HFF-Myc (cell line): ENCODE measurements around the gene ANXA3.
A peak's percentile ranks its signal among the peaks of the same experiment; 100 is the strongest.
"Not testable (repeated sequence)": the region's sequence is repeated elsewhere in the genome, so short reads cannot be mapped to it uniquely, and the experiment has no call there.

Source experiments
- DNase-seq: peaks from one replicate; pipeline ENCODE4 v3.0.0-alpha.2; 2011; ENCODE audit warnings: low read depth; ENCODE audit errors: extremely low read depth
- H3K4me3 ChIP-seq: replicated peaks from 2 replicates; pipeline ENCODE4 v1.5.1; 2011; ENCODE audit warnings: low read depth, mild to moderate bottlenecking, control low read depth, low read length
- CTCF ChIP-seq: IDR thresholded peaks from 2 replicates; pipeline ENCODE4 v1.5.1; 2012; ENCODE audit warnings: mild to moderate bottlenecking, low read depth, low read length, control low read depth; ENCODE audit errors: missing control alignments

Gene ANXA3, protein sequence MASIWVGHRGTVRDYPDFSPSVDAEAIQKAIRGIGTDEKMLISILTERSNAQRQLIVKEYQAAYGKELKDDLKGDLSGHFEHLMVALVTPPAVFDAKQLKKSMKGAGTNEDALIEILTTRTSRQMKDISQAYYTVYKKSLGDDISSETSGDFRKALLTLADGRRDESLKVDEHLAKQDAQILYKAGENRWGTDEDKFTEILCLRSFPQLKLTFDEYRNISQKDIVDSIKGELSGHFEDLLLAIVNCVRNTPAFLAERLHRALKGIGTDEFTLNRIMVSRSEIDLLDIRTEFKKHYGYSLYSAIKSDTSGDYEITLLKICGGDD

DNA sequence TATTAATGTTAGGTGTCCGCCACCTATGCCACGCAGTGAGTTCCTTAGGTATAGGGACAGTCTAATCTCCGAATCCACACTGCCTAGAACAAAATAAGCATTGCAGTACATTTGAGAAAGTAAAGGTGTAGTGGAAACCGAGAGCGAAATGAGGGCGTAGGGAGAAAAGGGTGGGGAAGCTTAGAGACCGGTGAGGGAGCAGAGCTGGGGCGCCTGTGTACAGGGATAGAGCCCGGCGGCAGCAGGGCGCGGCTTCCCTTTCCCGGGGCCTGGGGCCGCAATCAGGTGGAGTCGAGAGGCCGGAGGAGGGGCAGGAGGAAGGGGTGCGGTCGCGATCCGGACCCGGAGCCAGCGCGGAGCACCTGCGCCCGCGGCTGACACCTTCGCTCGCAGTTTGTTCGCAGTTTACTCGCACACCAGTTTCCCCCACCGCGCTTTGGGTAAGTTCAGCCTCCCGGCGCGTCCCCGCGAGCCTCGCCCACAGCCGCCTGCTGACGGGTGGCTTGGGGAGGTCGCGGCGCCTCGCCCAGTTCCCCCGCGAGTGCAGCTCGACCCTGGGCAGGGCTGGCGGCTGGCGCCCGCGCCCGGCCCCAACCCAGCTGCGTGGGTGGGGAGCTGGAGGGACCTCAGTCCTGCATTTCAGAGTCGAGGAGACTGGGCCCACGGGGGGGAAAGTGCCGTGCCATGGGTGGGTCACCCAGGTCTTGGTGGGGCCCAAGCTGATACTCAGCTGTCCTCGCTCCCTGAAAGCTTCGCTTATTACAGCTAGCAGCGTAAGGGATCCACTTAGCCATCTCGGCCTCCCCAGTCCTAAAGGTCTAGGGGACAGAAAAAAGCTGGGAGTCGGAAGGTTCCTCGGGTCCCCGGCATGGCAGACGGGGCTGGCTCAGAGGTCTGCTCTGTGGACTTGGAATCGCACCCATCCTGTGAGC lies at the start of gene ANXA3:
Gene ANXA3 (plus strand): TSS at position 351 of the 932 bp plus-strand sequence. CDS start 2,704 bp downstream, outside the sequence.
- no peak for DNase-seq
- no peak for TF ChIP-seq CTCF
- peak within 1 kb of the TSS; percentile 45 for H3K4me3 ChIP-seq

DNA sequence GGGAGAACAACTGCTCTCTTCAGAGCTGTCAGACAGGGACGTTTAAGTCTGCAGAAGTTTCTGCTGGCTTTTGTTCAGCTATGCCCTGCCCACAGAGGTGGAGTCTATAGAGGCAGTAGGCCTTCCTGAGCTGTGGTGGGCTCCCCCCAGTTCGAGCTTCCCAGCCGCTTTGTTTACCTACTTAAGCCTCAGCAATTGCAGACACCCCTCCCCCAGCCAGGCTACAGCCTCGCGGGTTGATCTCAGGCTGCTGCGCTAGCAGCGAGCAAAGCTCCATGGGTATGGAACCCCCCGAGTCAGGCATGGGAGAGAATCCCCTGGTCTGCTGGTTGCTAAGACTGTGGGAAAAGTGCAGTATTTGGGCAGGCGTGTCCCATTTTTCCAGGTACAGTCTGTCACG lies 45.3 kb upstream of the ANXA3 start:
- DNase-seq, H3K4me3 ChIP-seq: not testable (repeated sequence)

DNA sequence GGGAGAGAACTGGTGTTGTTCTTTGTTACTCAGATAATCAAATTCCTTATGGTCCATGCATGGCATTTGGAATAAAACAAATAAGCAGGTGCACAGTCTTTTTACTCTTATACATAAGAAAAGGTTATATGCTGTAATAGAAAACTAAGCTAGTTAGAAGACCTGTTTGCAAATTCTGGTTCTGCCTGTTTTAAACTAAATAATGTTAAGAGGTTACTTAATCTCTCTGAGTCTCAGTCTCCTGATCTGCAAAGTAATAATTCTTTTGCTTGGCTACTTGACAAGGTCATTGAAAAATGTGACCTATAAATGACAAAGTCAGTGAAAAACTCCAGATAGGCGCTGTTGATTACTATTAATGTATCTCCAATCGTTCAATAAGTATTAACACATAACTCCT lies 42.5 kb upstream of the ANXA3 start:
- H3K4me3 ChIP-seq: no peak overlapping the region
- no peak for TF ChIP-seq CTCF
- no peak for DNase-seq

DNA sequence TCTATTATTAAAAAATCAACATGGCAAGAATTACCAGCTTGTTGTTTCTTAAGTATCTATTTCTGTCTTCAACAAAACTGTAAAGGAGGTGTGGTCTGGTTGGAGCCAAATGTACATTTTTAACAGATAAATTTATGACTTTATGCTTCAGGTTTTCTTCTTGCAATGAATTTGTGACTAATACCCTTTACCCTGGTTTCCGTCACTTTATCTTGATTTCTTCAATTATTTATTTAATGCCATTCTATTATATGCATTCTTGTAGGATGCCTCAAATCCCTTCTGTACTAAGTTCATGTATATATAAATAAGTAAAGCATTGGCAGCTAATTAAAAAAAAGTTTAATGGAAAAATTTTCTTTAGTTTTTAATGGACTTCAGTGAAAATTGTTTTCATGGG lies 41.5 kb upstream of the ANXA3 start:
- TF ChIP-seq CTCF: no peak
- DNase-seq: no peak
- H3K4me3 ChIP-seq: no peak overlapping the region

DNA sequence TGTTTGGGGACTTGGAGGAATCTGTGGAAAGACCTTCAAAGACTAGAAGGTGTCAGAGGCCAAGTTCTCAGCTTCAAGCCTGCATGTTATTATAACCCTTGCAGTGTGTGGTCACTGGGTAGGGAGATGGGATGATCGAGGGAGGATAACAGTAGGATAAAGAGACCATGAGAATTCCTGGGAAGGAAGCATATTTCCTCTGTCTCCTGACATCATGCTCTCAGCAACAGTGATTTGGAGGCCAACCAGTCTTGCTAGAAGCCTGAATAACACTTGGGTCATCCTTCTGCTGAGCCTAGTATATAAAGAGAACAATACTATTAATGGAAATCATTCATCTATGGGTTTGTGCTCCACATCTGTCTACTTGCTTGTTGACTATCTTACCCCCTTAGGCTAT lies 40.9 kb upstream of the ANXA3 start:
- no peak for TF ChIP-seq CTCF
- no peak overlapping the region for H3K4me3 ChIP-seq
- DNase-seq: no peak

GRCh38 chr4:78512357-78512920 lies 39.1 kb upstream of the ANXA3 start:
- H3K4me3 ChIP-seq: no peak overlapping the region
- no peak for TF ChIP-seq CTCF
- DNase-seq: no peak
